Cerebellar nuclear complex (tissue), 1 donor: ENCODE results near the gene RABIF.
"Not testable (repeated sequence)": the region's sequence is repeated elsewhere in the genome, so short reads cannot be mapped to it uniquely, and the experiment has no call there.

Source experiments
- DNase-seq, 2 experiments: peaks; one replicate each; lab custom pipeline; 2025; lab: John Stamatoyannopoulos, UW

RABIF gene

GRCh38 chr1:202834771-202835547, 54.0 kb downstream of the RABIF start:
- no peak for DNase-seq

DNA sequence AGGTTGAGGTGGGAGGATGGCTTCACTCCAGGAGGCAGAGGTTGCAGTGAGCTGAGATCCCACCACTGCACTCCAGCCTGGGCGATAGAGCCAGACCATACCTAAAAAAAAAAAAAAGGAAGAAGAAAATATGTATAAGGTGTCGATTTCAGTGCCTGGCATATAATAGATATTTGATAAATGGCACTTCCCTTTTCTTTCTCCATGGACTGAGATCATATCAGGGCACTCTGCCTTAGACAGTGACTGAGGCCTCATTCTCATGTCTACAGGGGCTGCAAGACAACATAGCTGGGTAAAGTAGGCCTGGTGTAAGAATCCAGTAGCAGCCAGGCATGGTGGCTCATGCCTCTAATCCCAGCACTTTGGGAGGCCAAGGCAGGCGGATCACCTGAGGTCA, 57.0 kb downstream of the RABIF start:
- no peak for DNase-seq

DNA sequence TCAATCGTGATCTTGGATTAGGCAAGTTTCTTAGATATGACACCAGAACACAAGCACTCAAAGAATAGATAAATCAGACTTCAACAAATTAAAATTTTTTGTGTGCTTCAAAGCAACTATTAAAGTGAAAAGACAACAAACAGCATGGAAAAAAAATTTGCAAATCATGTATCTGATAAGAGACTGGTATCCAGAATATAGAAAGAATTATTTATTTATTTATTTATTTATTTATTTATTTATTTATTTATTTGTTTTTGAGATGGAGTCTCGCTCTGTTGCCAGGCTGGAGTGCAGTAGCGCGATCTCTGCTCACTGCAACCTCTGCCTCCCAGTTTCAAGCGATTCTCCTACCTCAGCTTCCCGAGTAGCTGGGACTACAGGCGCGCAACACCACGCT, 59.7 kb downstream of the RABIF start:
- DNase-seq: not testable (repeated sequence)
